ENCODE measurements around the gene STK16. TPM values are rescaled to one million over a fixed set of nuclear protein-coding genes. Genes with fewer than 3 reads are reported as not detected.

STK16 gene
- polyA plus RNA-seq, 10 donors = 13.0 to 19.9 (median 16.0) TPM

Other genes with a start within 250 kb of the STK16 start
- gene CFAP65, start 204.0 kb upstream of the STK16 start, polyA plus RNA-seq (ENCODE audit: insufficient read length in 10 of 10) = not detected
- gene IHH, start 184.6 kb upstream of the STK16 start, polyA plus RNA-seq (ENCODE audit: insufficient read length in 10 of 10) = under 1 TPM in 2 of 10 donors, not detected in 8; 0.13 to 0.16 TPM
- gene NHEJ1, start 84.7 kb upstream of the STK16 start, polyA plus RNA-seq (ENCODE audit: insufficient read length in 10 of 10) = 10 to 100 TPM; 11.6 to 16.2 (median 14.1) TPM
- 1 to 10 TPM in 7 of 10 donors, under 1 TPM in 3; 0.57 to 2.3 (median 1.2) TPM for gene SLC23A3, start 75.5 kb upstream of the STK16 start, polyA plus RNA-seq (ENCODE audit: insufficient read length in 10 of 10)
- 10 to 100 TPM; 28.3 to 37.9 (median 34.8) TPM for gene CNPPD1, start 68.6 kb upstream of the STK16 start, polyA plus RNA-seq (ENCODE audit: insufficient read length in 10 of 10)
- 10 to 100 TPM; 38.3 to 56.9 (median 41.7) TPM for gene RETREG2, start 67.2 kb upstream of the STK16 start, polyA plus RNA-seq (ENCODE audit: insufficient read length in 10 of 10)
- gene ZFAND2B, start 38.7 kb upstream of the STK16 start, polyA plus RNA-seq (ENCODE audit: insufficient read length in 10 of 10) = 10 to 100 TPM; 16.3 to 29.9 (median 21.9) TPM
- gene ABCB6, start 26.5 kb upstream of the STK16 start, polyA plus RNA-seq (ENCODE audit: insufficient read length in 10 of 10) = 10 to 100 TPM; 25.4 to 40.4 (median 32.7) TPM
- gene ATG9A, start 15.8 kb upstream of the STK16 start, polyA plus RNA-seq (ENCODE audit: insufficient read length in 10 of 10) = 10 to 100 TPM; 27.9 to 37.3 (median 32.6) TPM
- gene ANKZF1, start 15.7 kb upstream of the STK16 start, polyA plus RNA-seq (ENCODE audit: insufficient read length in 10 of 10) = 10 to 100 TPM; 14.8 to 36.9 (median 23.2) TPM
- 1 to 10 TPM; 4.7 to 7.7 (median 5.9) TPM for gene GLB1L, start within 50 bp of the STK16 start, polyA plus RNA-seq (ENCODE audit: insufficient read length in 10 of 10)
- gene TUBA4B, start 7.8 kb downstream of the STK16 start, polyA plus RNA-seq (ENCODE audit: insufficient read length in 10 of 10) = under 1 TPM in 5 of 10 donors, not detected in 5; 0.15 to 0.22 (median 0.18) TPM
- 100 to 1,000 TPM in 7 of 10 donors, 10 to 100 TPM in 3; 84.3 to 159 (median 120) TPM for gene TUBA4A, start 8.4 kb downstream of the STK16 start, polyA plus RNA-seq (ENCODE audit: insufficient read length in 10 of 10)
- 10 to 100 TPM; 69.9 to 89.8 (median 78.6) TPM for gene DNAJB2, start 33.9 kb downstream of the STK16 start, polyA plus RNA-seq (ENCODE audit: insufficient read length in 10 of 10)
- gene PTPRN, start 63.9 kb downstream of the STK16 start, polyA plus RNA-seq (ENCODE audit: insufficient read length in 10 of 10) = under 1 TPM in 6 of 10 donors, not detected in 4; 0.15 to 0.75 (median 0.49) TPM
- gene RESP18, start 87.3 kb downstream of the STK16 start, polyA plus RNA-seq (ENCODE audit: insufficient read length in 10 of 10) = not detected
- gene DNPEP, start 142.4 kb downstream of the STK16 start, polyA plus RNA-seq (ENCODE audit: insufficient read length in 10 of 10) = 10 to 100 TPM; 26.4 to 45.4 (median 36.6) TPM
- 1,000 to 10,000 TPM; 1,880 to 4,907 (median 4,107) TPM for gene DES, start 172.9 kb downstream of the STK16 start, polyA plus RNA-seq (ENCODE audit: insufficient read length in 10 of 10)
- gene SPEG, start 189.4 kb downstream of the STK16 start, polyA plus RNA-seq (ENCODE audit: insufficient read length in 10 of 10) = 100 to 1,000 TPM in 9 of 10 donors, 10 to 100 TPM in 1; 63.9 to 179 (median 138) TPM